Stomach (tissue), 4 donors: Measurements from ENCODE around the gene WDR5.

Experiments used
- CTCF ChIP-seq, 7 experiments: fragments of 450-650 bp in 4 of 7; fragments of 200-600 bp in 3 of 7; sonication (generic) in 3 of 7; IDR thresholded peaks; one replicate each; pipeline ENCODE4 v1.5.1; 2016 to 2019; ENCODE audit warnings: antibody characterized with exemption in 7 of 7, control low read depth in 2 of 7, mild to moderate bottlenecking in 1 of 7
- POLR2A ChIP-seq, 4 donors: fragments of 450-650 bp; IDR thresholded peaks; one replicate each; pipeline ENCODE4 v1.6.1; 2016; ENCODE audit warnings: antibody characterized with exemption in 4 of 4, control low read depth in 2 of 4, mild to moderate bottlenecking in 1 of 4, moderate library complexity in 1 of 4

GRCh38 chr9:134153450-134153849 is 17.6 kb downstream of the WDR5 start:
- TF ChIP-seq POLR2A (IDR thresholded peaks at IDR 0.05): no peak
- no peak for TF ChIP-seq CTCF (IDR thresholded peaks at IDR 0.05)
